Coronary artery (tissue), 2 donors: ENCODE results near the gene MAP1S.

ENCODE experiments used
- DNase-seq: peaks from one replicate; pipeline ENCODE4 v3.0.0-alpha.2; 2017; ENCODE audit warnings: low spot score
- H3K27ac ChIP-seq, 2 donors: fragments of 200-600 bp; sonication (generic); one replicate each; pipeline ENCODE4 v1.5.1; 2016 to 2019
- H3K4me3 ChIP-seq: fragments of 200-600 bp; sonication (generic); 2 replicates; pipeline ENCODE4 v1.5.1; 2016; ENCODE audit warnings: mild to moderate bottlenecking, moderate library complexity
- CTCF ChIP-seq: fragments of 200-600 bp; sonication (generic); IDR thresholded peaks from one replicate; pipeline ENCODE4 v1.5.1; 2019; ENCODE audit warnings: antibody characterized with exemption

MAP1S gene

GRCh38 chr19:17679526-17680229 lies 39.6 kb upstream of the MAP1S start:
- no peak for DNase-seq
- peak overlapping the region; percentile 54 to 78 for H3K27ac ChIP-seq
- H3K4me3 ChIP-seq = peak overlapping the region; percentile 68
- no peak for TF ChIP-seq CTCF

- Histone ChIP-seq H3K27ac (peak overlapping the region; percentile 4 to 78), H3K4me3 (peak overlapping the region; percentile 68)
- peak; percentile 89 for DNase-seq
- TF ChIP-seq CTCF = no peak
Observed at GRCh38 chr19:17680230-17680722, 39.0 kb upstream of the MAP1S start.

- no peak for TF ChIP-seq CTCF
- H3K4me3 ChIP-seq = no peak overlapping the region
- DNase-seq = no peak
- no peak overlapping the region for H3K27ac ChIP-seq
Observed at GRCh38 chr19:17681505-17682125, 37.7 kb upstream of the MAP1S start.

- TF ChIP-seq CTCF = no peak
- H3K27ac ChIP-seq = no peak overlapping the region
- no peak for DNase-seq
Observed at GRCh38 chr19:17682273-17682672, 37.0 kb upstream of the MAP1S start.

GRCh38 chr19:17683078-17683477 lies 36.2 kb upstream of the MAP1S start:
- no peak for DNase-seq
- Histone ChIP-seq H3K27ac (no peak overlapping the region), H3K4me3 (no peak overlapping the region)
- TF ChIP-seq CTCF = no peak

More at GRCh38 chr19:17682273-17682672, 37.0 kb upstream of the MAP1S start:
- H3K4me3 ChIP-seq = no peak overlapping the region

- no peak overlapping the region for H3K27ac ChIP-seq
- TF ChIP-seq CTCF = no peak
- no peak overlapping the region for H3K4me3 ChIP-seq
- DNase-seq = no peak
Observed at GRCh38 chr19:17684256-17684655, 35.0 kb upstream of the MAP1S start.
